ENCODE measurements around the gene CACNG5.

CACNG5 gene

DNA sequence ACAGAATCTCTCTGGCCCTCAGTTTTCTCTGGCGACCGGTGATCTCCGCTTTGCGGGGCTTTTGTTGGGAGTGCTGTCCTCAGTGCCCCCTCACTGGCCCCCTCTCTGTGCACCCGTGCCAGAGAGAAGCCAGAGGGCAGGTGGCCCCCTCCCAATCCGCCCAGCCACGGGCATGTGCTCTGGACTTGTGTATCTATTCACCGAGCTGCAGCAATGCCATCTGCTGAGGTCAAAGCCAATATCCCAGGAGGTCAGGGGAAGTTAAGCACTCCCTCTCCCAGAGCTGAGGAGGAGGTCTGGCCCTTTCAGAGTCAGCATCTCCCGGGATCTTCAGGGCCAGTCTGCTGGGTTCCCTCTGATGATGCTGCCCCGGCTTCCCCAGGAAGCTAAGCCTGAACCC is 5.1 kb downstream of the CACNG5 start:
- DNase-seq: no peak
- Histone ChIP-seq H3K4me3 (ENCODE audit: control insufficient read depth in 1 of 7, extremely low read depth in 1 of 7, insufficient read depth in 4 of 7, low read depth in 2 of 7, low read length in 6 of 7) (no peak overlapping the region), H3K4me1 (ENCODE audit: control extremely low read depth in 1 of 4, control insufficient read depth in 4 of 4, insufficient read depth in 4 of 4, low read length in 3 of 4) (no peaks in the 10 kb centered on the region), H3K36me3 (ENCODE audit: control insufficient read depth in 4 of 4, insufficient read depth in 4 of 4, low read length in 3 of 4) (no peaks in the 10 kb centered on the region), H3K9me3 (ENCODE audit: control extremely low read depth in 1 of 5, control insufficient read depth in 4 of 5, insufficient read depth in 2 of 5, low read depth in 1 of 5, low read length in 4 of 5) (no peaks in the 10 kb centered on the region), H3K27ac (ENCODE audit: insufficient read depth in 1 of 2, low read depth in 1 of 2, low read length in 2 of 2, poor library complexity in 1 of 2, severe bottlenecking in 2 of 2) (no peak overlapping the region), H3K27me3 (replicated peaks in 2 of 5; ENCODE audit: control insufficient read depth in 4 of 5, insufficient read depth in 5 of 5, low read length in 4 of 5) (peaks cover 0 to 91% (median 30%) of the 10 kb centered on the region in 5 experiments)
- ChIA-PET CTCF (no interaction called here), POLR2A (no interaction called here)
- 88% methylated on average over 9 of the region's 10 CpGs for whole genome bisulfite sequencing (ENCODE audit: insufficient coverage)

GRCh38 chr17:66841328-66841727 is 6.4 kb downstream of the CACNG5 start:
- Histone ChIP-seq H3K9me3 (ENCODE audit: control extremely low read depth in 1 of 5, control insufficient read depth in 4 of 5, insufficient read depth in 2 of 5, low read depth in 1 of 5, low read length in 4 of 5) (peaks cover 0 to 10% (median 4%) of the 10 kb centered on the region in 5 experiments), H3K4me1 (ENCODE audit: control extremely low read depth in 1 of 4, control insufficient read depth in 4 of 4, insufficient read depth in 4 of 4, low read length in 3 of 4) (no peaks in the 10 kb centered on the region), H3K27ac (ENCODE audit: insufficient read depth in 1 of 2, low read depth in 1 of 2, low read length in 2 of 2, poor library complexity in 1 of 2, severe bottlenecking in 2 of 2) (no peak overlapping the region), H3K4me3 (ENCODE audit: control insufficient read depth in 1 of 7, extremely low read depth in 1 of 7, insufficient read depth in 4 of 7, low read depth in 2 of 7, low read length in 6 of 7) (no peak overlapping the region), H3K27me3 (replicated peaks in 2 of 5; ENCODE audit: control insufficient read depth in 4 of 5, insufficient read depth in 5 of 5, low read length in 4 of 5) (peaks cover 0 to 89% (median 18%) of the 10 kb centered on the region in 5 experiments), H3K36me3 (ENCODE audit: control insufficient read depth in 4 of 4, insufficient read depth in 4 of 4, low read length in 3 of 4) (no peaks in the 10 kb centered on the region)
- no peak for DNase-seq
- 50% methylated on average over 4 of the region's 4 CpGs for whole genome bisulfite sequencing (ENCODE audit: insufficient coverage)
- POLR2A ChIA-PET: no interaction called here
- CTCF ChIA-PET: no interaction called here

GRCh38 chr17:66841744-66842143 is 6.8 kb downstream of the CACNG5 start:
- DNase-seq: no peak
- ChIA-PET CTCF (no interaction called here), POLR2A (no interaction called here)
- peaks cover 0 to 89% (median 15%) of the 10 kb centered on the region in 5 experiments for H3K27me3 ChIP-seq (replicated peaks in 2 of 5; ENCODE audit: control insufficient read depth in 4 of 5, insufficient read depth in 5 of 5, low read length in 4 of 5)
- WGBS (ENCODE audit: insufficient coverage): 100% methylated on average over 1 of the region's 4 CpGs
- peaks cover 0 to 12% (median 6%) of the 10 kb centered on the region in 5 experiments for H3K9me3 ChIP-seq (ENCODE audit: control extremely low read depth in 1 of 5, control insufficient read depth in 4 of 5, insufficient read depth in 2 of 5, low read depth in 1 of 5, low read length in 4 of 5)
- no peaks in the 10 kb centered on the region for H3K4me1 ChIP-seq (ENCODE audit: control extremely low read depth in 1 of 4, control insufficient read depth in 4 of 4, insufficient read depth in 4 of 4, low read length in 3 of 4)
- no peak overlapping the region for H3K27ac ChIP-seq (ENCODE audit: insufficient read depth in 1 of 2, low read depth in 1 of 2, low read length in 2 of 2, poor library complexity in 1 of 2, severe bottlenecking in 2 of 2)
- no peaks in the 10 kb centered on the region for H3K36me3 ChIP-seq (ENCODE audit: control insufficient read depth in 4 of 4, insufficient read depth in 4 of 4, low read length in 3 of 4)
- H3K4me3 ChIP-seq (ENCODE audit: control insufficient read depth in 1 of 7, extremely low read depth in 1 of 7, insufficient read depth in 4 of 7, low read depth in 2 of 7, low read length in 6 of 7): no peak overlapping the region

GRCh38 chr17:66842505-66842904 is 7.6 kb downstream of the CACNG5 start:
- POLR2A ChIA-PET: no interaction called here
- no peaks in the 10 kb centered on the region for H3K36me3 ChIP-seq (ENCODE audit: control insufficient read depth in 4 of 4, insufficient read depth in 4 of 4, low read length in 3 of 4)
- H3K4me3 ChIP-seq (ENCODE audit: control insufficient read depth in 1 of 7, extremely low read depth in 1 of 7, insufficient read depth in 4 of 7, low read depth in 2 of 7, low read length in 6 of 7): no peak overlapping the region
- H3K27me3 ChIP-seq (replicated peaks in 2 of 5; ENCODE audit: control insufficient read depth in 4 of 5, insufficient read depth in 5 of 5, low read length in 4 of 5): peaks cover 0 to 86% (median 12%) of the 10 kb centered on the region in 5 experiments
- no peaks in the 10 kb centered on the region for H3K4me1 ChIP-seq (ENCODE audit: control extremely low read depth in 1 of 4, control insufficient read depth in 4 of 4, insufficient read depth in 4 of 4, low read length in 3 of 4)
- DNase-seq: no peak
- 70% methylated on average over 5 of the region's 5 CpGs for WGBS (ENCODE audit: insufficient coverage)
- CTCF ChIA-PET: no interaction called here
- H3K27ac ChIP-seq (ENCODE audit: insufficient read depth in 1 of 2, low read depth in 1 of 2, low read length in 2 of 2, poor library complexity in 1 of 2, severe bottlenecking in 2 of 2): no peak overlapping the region
- peaks cover 0 to 17% (median 10%) of the 10 kb centered on the region in 5 experiments for H3K9me3 ChIP-seq (ENCODE audit: control extremely low read depth in 1 of 5, control insufficient read depth in 4 of 5, insufficient read depth in 2 of 5, low read depth in 1 of 5, low read length in 4 of 5)

GRCh38 chr17:66842959-66843358 is 8.0 kb downstream of the CACNG5 start:
- DNase-seq: no peak
- Histone ChIP-seq H3K4me3 (ENCODE audit: control insufficient read depth in 1 of 7, extremely low read depth in 1 of 7, insufficient read depth in 4 of 7, low read depth in 2 of 7, low read length in 6 of 7) (no peak overlapping the region), H3K27ac (ENCODE audit: insufficient read depth in 1 of 2, low read depth in 1 of 2, low read length in 2 of 2, poor library complexity in 1 of 2, severe bottlenecking in 2 of 2) (no peak overlapping the region), H3K27me3 (replicated peaks in 2 of 5; ENCODE audit: control insufficient read depth in 4 of 5, insufficient read depth in 5 of 5, low read length in 4 of 5) (peaks cover 0 to 82% (median 12%) of the 10 kb centered on the region in 5 experiments), H3K4me1 (ENCODE audit: control extremely low read depth in 1 of 4, control insufficient read depth in 4 of 4, insufficient read depth in 4 of 4, low read length in 3 of 4) (no peaks in the 10 kb centered on the region), H3K9me3 (ENCODE audit: control extremely low read depth in 1 of 5, control insufficient read depth in 4 of 5, insufficient read depth in 2 of 5, low read depth in 1 of 5, low read length in 4 of 5) (peaks cover 0 to 21% (median 10%) of the 10 kb centered on the region in 5 experiments), H3K36me3 (ENCODE audit: control insufficient read depth in 4 of 4, insufficient read depth in 4 of 4, low read length in 3 of 4) (no peaks in the 10 kb centered on the region)
- ChIA-PET POLR2A (no interaction called here), CTCF (no interaction called here)
- 100% methylated on average over 2 of the region's 3 CpGs for WGBS (ENCODE audit: insufficient coverage)

DNA sequence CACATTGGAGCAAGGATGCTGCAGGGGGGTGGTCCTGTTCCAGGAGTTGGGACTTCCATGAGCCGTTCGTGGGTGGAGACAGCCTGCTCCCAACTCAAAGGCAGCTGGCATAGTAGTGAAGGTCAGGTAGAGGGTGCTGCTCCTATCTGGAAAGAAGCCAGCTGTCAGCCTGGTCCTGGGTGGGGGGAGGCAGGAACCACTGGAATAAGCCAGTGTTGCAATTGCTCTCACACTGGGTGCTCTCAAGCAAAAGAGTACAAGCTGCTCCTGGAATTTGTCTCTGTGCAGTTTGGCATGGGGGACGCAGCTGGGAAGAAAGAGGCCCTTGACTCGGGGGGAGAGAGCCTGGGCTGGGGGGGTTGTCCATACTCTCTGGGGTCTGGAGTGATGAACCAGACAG is 8.7 kb downstream of the CACNG5 start:
- Histone ChIP-seq H3K4me1 (ENCODE audit: control extremely low read depth in 1 of 4, control insufficient read depth in 4 of 4, insufficient read depth in 4 of 4, low read length in 3 of 4) (no peaks in the 10 kb centered on the region), H3K36me3 (ENCODE audit: control insufficient read depth in 4 of 4, insufficient read depth in 4 of 4, low read length in 3 of 4) (no peaks in the 10 kb centered on the region), H3K27me3 (replicated peaks in 2 of 5; ENCODE audit: control insufficient read depth in 4 of 5, insufficient read depth in 5 of 5, low read length in 4 of 5) (peaks cover 0 to 82% (median 12%) of the 10 kb centered on the region in 5 experiments), H3K27ac (ENCODE audit: insufficient read depth in 1 of 2, low read depth in 1 of 2, low read length in 2 of 2, poor library complexity in 1 of 2, severe bottlenecking in 2 of 2) (no peak overlapping the region), H3K4me3 (ENCODE audit: control insufficient read depth in 1 of 7, extremely low read depth in 1 of 7, insufficient read depth in 4 of 7, low read depth in 2 of 7, low read length in 6 of 7) (no peak overlapping the region), H3K9me3 (ENCODE audit: control extremely low read depth in 1 of 5, control insufficient read depth in 4 of 5, insufficient read depth in 2 of 5, low read depth in 1 of 5, low read length in 4 of 5) (peaks cover 0 to 27% (median 10%) of the 10 kb centered on the region in 5 experiments)
- ChIA-PET CTCF (interaction anchor here (0.9 kb wide), 1 partner anchor 13 kb away, joined by 3 read pairs; no protein-coding TSS in a partner anchor), POLR2A (no interaction called here)
- no peak for DNase-seq
- 92% methylated on average over 3 of the region's 4 CpGs for WGBS (ENCODE audit: insufficient coverage)

GRCh38 chr17:66847704-66848103 is 12.8 kb downstream of the CACNG5 start:
- H3K36me3 ChIP-seq (ENCODE audit: control insufficient read depth in 4 of 4, insufficient read depth in 4 of 4, low read length in 3 of 4): no peaks in the 10 kb centered on the region
- no peak for DNase-seq
- 96% methylated on average over 2 of the region's 3 CpGs for WGBS (ENCODE audit: insufficient coverage)
- CTCF ChIA-PET: no interaction called here
- H3K4me1 ChIP-seq (ENCODE audit: control extremely low read depth in 1 of 4, control insufficient read depth in 4 of 4, insufficient read depth in 4 of 4, low read length in 3 of 4): no peaks in the 10 kb centered on the region
- POLR2A ChIA-PET: no interaction called here
- no peak overlapping the region for H3K27ac ChIP-seq (ENCODE audit: insufficient read depth in 1 of 2, low read depth in 1 of 2, low read length in 2 of 2, poor library complexity in 1 of 2, severe bottlenecking in 2 of 2)
- H3K4me3 ChIP-seq (ENCODE audit: control insufficient read depth in 1 of 7, extremely low read depth in 1 of 7, insufficient read depth in 4 of 7, low read depth in 2 of 7, low read length in 6 of 7): no peak overlapping the region
- H3K27me3 ChIP-seq (replicated peaks in 2 of 5; ENCODE audit: control insufficient read depth in 4 of 5, insufficient read depth in 5 of 5, low read length in 4 of 5): peaks cover 0 to 67% (median 15%) of the 10 kb centered on the region in 5 experiments
- H3K9me3 ChIP-seq (ENCODE audit: control extremely low read depth in 1 of 5, control insufficient read depth in 4 of 5, insufficient read depth in 2 of 5, low read depth in 1 of 5, low read length in 4 of 5): peaks cover 0 to 27% (median 10%) of the 10 kb centered on the region in 5 experiments
